RPMI8226 (cell line): Measurements from ENCODE around the gene CA5A.
A peak's percentile ranks its signal among the peaks of the same experiment; 100 is the strongest.
"Not testable (repeated sequence)": the region's sequence is repeated elsewhere in the genome, so short reads cannot be mapped to it uniquely, and the experiment has no call there.

ENCODE experiments used
- DNase-seq: peaks from one replicate; pipeline ENCODE4 v3.0.0-alpha.2; 2015

The CA5A gene

GRCh38 chr16:87936375-87937230, at the start of gene CA5A:
CA5A (minus strand) TSS chr16:87936529; CDS start chr16:87936450, 79 bp downstream.
- DNase-seq = peak; percentile 35

GRCh38 chr16:87985493-87985892, 49.2 kb upstream of the CA5A start:
- not testable (repeated sequence) for DNase-seq

GRCh38 chr16:87984632-87985267, 48.4 kb upstream of the CA5A start:
- DNase-seq = no peak

- DNase-seq = peak; percentile 93
Measured at GRCh38 chr16:87984180-87984579, 47.9 kb upstream of the CA5A start.

GRCh38 chr16:87983737-87984097, 47.4 kb upstream of the CA5A start:
- peak; percentile 28 for DNase-seq

GRCh38 chr16:87983072-87983736, 46.9 kb upstream of the CA5A start:
- peak; percentile 9 for DNase-seq

GRCh38 chr16:87982581-87983041, 46.3 kb upstream of the CA5A start:
- DNase-seq = no peak

GRCh38 chr16:87981376-87981775, 45.0 kb upstream of the CA5A start:
- not testable (repeated sequence) for DNase-seq

GRCh38 chr16:87979911-87980630, 43.7 kb upstream of the CA5A start:
- DNase-seq = not testable (repeated sequence)

GRCh38 chr16:87979352-87979751, 43.0 kb upstream of the CA5A start:
- no peak for DNase-seq

- DNase-seq = no peak
Measured at GRCh38 chr16:87978127-87978526, 41.8 kb upstream of the CA5A start.

GRCh38 chr16:87976665-87977064, 40.3 kb upstream of the CA5A start:
- no peak for DNase-seq

- no peak for DNase-seq
Measured at GRCh38 chr16:87974178-87974577, 37.8 kb upstream of the CA5A start.

GRCh38 chr16:87973717-87974116, 37.4 kb upstream of the CA5A start:
- no peak for DNase-seq

GRCh38 chr16:87971933-87972332, 35.6 kb upstream of the CA5A start:
- no peak for DNase-seq

- DNase-seq = no peak
Measured at GRCh38 chr16:87970186-87970585, 33.9 kb upstream of the CA5A start.

GRCh38 chr16:87968541-87968940, 32.2 kb upstream of the CA5A start:
- no peak for DNase-seq

- no peak for DNase-seq
Measured at GRCh38 chr16:87966685-87967185, 30.4 kb upstream of the CA5A start.

- DNase-seq = no peak
Measured at GRCh38 chr16:87966064-87966645, 29.8 kb upstream of the CA5A start.

GRCh38 chr16:87965417-87965816, 29.1 kb upstream of the CA5A start:
- DNase-seq = no peak

GRCh38 chr16:87964049-87964659, 27.8 kb upstream of the CA5A start:
- DNase-seq = no peak

- DNase-seq = no peak
Measured at GRCh38 chr16:87963400-87963799, 27.1 kb upstream of the CA5A start.
